Mesothelial cell of epicardium (in vitro differentiated cells): ENCODE data around the gene ARRB1. TPM values are rescaled to one million over a fixed set of nuclear protein-coding genes. Genes with fewer than 3 reads are reported as not detected.
"Not testable (repeated sequence)": the region's sequence is repeated elsewhere in the genome, so short reads cannot be mapped to it uniquely, and the experiment has no call there.

Experiments used
- DNase-seq, 2 experiments: peaks; one replicate each; pipeline ENCODE4 v3.0.0; 2021; ENCODE audit warnings: low spot score in 2 of 2; ENCODE audit not compliant: unreplicated experiment in 2 of 2
- H3K27ac Mint-ChIP-seq: 2 replicates; pipeline ENCODE4 v1.8.0; 2021; ENCODE audit warnings: mixed read lengths
- H3K27me3 Mint-ChIP-seq: 2 replicates; pipeline ENCODE4 v1.8.0; 2021; ENCODE audit warnings: low read depth, mixed read lengths
- H3K36me3 Mint-ChIP-seq: 2 replicates; pipeline ENCODE4 v1.8.0; 2021; ENCODE audit warnings: mixed read lengths
- H3K4me1 Mint-ChIP-seq: 2 replicates; pipeline ENCODE4 v1.8.0; 2021; ENCODE audit warnings: mixed read lengths
- H3K4me3 Mint-ChIP-seq: 2 replicates; pipeline ENCODE4 v1.8.0; 2021; ENCODE audit warnings: mild to moderate bottlenecking, moderate library complexity, mixed read lengths
- H3K9me3 Mint-ChIP-seq: 2 replicates; pipeline ENCODE4 v1.8.0; 2021; ENCODE audit warnings: mixed read lengths
- CTCF ChIP-seq: fragments of 200-600 bp; sonication (generic); IDR thresholded peaks from one replicate; pipeline ENCODE4 v1.5.0; 2021; ENCODE audit warnings: antibody characterized with exemption; ENCODE audit not compliant: unreplicated experiment
- total RNA-seq: library from RNA; stranded (reverse); gene quantifications from 3 replicates; pipeline ENCODE4 v1.2.1, GENCODE V29; 2021

Gene ARRB1
- total RNA-seq, 1 donor from 2014 or later: 17.5 TPM

GRCh38 chr11:75365711-75366181, 14.3 kb upstream of the ARRB1 start:
- Mint-ChIP-seq H3K4me1 (no peaks in the 10 kb centered on the region), H3K36me3 (no peaks in the 10 kb centered on the region), H3K27me3 (peaks cover 2% of the 10 kb centered on the region), H3K9me3 (peaks cover 3% of the 10 kb centered on the region), H3K27ac (no peak overlapping the region), H3K4me3 (no peak overlapping the region)
- TF ChIP-seq CTCF: no peak
- no peak for DNase-seq

GRCh38 chr11:75362285-75362684, 10.8 kb upstream of the ARRB1 start:
- H3K27me3 Mint-ChIP-seq, DNase-seq, H3K4me1 Mint-ChIP-seq, H3K36me3 Mint-ChIP-seq, H3K4me3 Mint-ChIP-seq, H3K9me3 Mint-ChIP-seq, H3K27ac Mint-ChIP-seq: not testable (repeated sequence)

- H3K36me3 Mint-ChIP-seq: no peaks in the 10 kb centered on the region
- no peak for DNase-seq
- H3K4me1 Mint-ChIP-seq: peaks cover 8% of the 10 kb centered on the region
- H3K4me3 Mint-ChIP-seq: no peak overlapping the region
- H3K27ac Mint-ChIP-seq: no peak overlapping the region
- no peak for TF ChIP-seq CTCF
- peaks cover 4% of the 10 kb centered on the region for H3K27me3 Mint-ChIP-seq
- H3K9me3 Mint-ChIP-seq: no peaks in the 10 kb centered on the region
Measured at GRCh38 chr11:75356613-75357012, 5.2 kb upstream of the ARRB1 start.

- H3K27me3 Mint-ChIP-seq: peaks cover 12% of the 10 kb centered on the region
- H3K4me3 Mint-ChIP-seq: no peak overlapping the region
- no peaks in the 10 kb centered on the region for H3K36me3 Mint-ChIP-seq
- H3K27ac Mint-ChIP-seq: no peak overlapping the region
- DNase-seq: no peak
- peaks cover 18% of the 10 kb centered on the region for H3K4me1 Mint-ChIP-seq
- H3K9me3 Mint-ChIP-seq: no peaks in the 10 kb centered on the region
- TF ChIP-seq CTCF: no peak
Measured at GRCh38 chr11:75355051-75355450, 3.6 kb upstream of the ARRB1 start.

- H3K9me3 Mint-ChIP-seq: no peaks in the 10 kb centered on the region
- no peaks in the 10 kb centered on the region for H3K36me3 Mint-ChIP-seq
- no peak for TF ChIP-seq CTCF
- peaks cover 32% of the 10 kb centered on the region for H3K4me1 Mint-ChIP-seq
- peak overlapping the region; percentile 76 for H3K4me3 Mint-ChIP-seq
- no peak for DNase-seq
- H3K27me3 Mint-ChIP-seq: peaks cover 12% of the 10 kb centered on the region
- H3K27ac Mint-ChIP-seq: peak overlapping the region; percentile 43
Measured at GRCh38 chr11:75352588-75353206, 1.2 kb upstream of the ARRB1 start.

- no peak for TF ChIP-seq CTCF
- H3K9me3 Mint-ChIP-seq: no peaks in the 10 kb centered on the region
- H3K4me1 Mint-ChIP-seq: peaks cover 33% of the 10 kb centered on the region
- H3K4me3 Mint-ChIP-seq: peak overlapping the region; percentile 76
- no peaks in the 10 kb centered on the region for H3K36me3 Mint-ChIP-seq
- H3K27me3 Mint-ChIP-seq: peaks cover 12% of the 10 kb centered on the region
- DNase-seq: no peak
- H3K27ac Mint-ChIP-seq: peak overlapping the region; percentile 53
Measured at GRCh38 chr11:75351791-75352587, 528 bp upstream of the ARRB1 start.
